ENCODE data around the gene INKA2.
A peak's percentile ranks its signal among the peaks of the same experiment; 100 is the strongest.

INKA2 gene

DNA sequence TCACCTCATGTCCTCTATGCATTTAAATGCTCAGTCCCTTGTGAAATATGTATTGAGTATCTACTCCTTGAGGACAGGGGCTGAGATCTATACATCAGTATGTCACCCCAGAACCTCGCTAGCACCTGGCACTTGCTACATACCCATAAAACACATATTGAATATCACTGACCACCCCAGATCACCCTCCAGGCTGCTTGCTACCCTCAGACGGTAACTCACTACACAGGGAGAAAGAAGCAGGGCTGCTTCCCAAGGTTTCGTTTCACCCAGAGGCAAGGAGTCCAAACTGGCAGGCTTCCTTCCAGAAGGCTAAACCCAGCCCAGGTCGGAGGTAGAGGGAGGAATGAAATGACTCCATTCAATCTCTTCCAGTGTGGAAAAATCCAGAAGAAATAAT lies 8.5 kb downstream of the INKA2 start:
- DNase-seq: no peak

DNA sequence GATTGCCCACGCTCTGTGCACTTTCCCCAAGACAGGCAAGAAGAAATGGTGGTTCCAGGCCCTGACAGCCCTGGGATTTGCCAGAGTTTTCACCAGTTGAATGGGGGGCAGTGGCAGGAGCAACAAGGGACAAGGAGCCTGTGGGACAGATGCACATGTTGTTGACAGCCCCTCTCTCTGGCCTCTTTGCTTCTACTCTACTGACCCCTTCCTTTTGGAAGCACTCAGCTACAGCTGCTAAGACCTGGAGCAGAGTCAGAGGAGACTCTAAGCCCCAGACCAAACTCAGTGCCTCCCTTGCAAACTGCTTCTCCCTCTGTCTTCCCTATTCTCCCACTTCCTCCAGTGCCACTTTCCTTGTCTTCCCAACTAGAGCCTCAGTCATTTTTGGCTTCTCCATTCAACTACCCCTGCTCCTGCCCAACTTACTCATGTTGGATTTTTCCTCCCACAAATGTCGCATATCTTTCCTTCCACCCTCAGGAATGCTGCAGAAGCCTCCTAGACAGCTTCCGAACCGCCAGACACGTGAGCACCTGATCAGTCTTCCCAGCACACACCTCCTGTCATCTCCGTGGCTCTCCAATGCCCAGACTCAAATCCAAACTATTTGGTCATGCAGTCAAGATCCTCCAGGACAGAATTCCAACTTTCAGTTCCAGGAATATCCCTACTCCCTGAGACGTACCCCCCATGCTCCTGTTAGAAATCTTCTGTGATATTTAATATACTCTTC lies 9.1 kb downstream of the INKA2 start:
- no peak for DNase-seq

DNA sequence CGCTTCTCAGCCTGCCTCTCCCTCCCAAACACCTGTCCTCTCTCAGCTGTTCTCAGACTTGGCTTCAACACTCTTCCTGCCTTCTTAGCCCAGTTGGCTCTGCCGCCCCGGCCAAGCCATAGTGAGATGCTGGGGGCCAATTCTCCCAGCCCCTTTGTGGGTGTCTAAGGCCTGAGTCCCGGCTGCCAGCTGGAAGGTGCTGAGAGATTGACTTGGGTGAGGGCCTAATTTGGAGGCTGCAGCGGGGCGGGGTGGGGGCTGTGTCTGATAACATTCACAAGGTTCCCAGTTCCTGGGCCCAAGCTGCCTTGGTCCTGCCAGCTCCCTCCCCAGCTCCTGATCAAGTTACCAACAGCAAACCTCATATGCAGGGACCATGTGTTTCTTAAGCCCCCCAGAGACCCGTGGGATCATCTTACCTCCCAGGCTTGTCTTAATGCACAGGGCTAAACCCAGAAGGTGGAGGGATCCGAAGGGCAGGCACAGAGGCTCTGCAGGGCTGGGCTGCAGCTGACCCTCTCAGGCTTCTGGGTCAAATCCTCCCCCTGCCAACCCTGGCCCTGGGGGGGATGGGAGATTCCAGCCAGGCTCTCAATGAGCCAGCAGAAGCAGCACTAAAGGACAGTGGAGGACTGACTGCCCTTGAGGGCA lies 9.8 kb downstream of the INKA2 start:
- no peak for DNase-seq

DNA sequence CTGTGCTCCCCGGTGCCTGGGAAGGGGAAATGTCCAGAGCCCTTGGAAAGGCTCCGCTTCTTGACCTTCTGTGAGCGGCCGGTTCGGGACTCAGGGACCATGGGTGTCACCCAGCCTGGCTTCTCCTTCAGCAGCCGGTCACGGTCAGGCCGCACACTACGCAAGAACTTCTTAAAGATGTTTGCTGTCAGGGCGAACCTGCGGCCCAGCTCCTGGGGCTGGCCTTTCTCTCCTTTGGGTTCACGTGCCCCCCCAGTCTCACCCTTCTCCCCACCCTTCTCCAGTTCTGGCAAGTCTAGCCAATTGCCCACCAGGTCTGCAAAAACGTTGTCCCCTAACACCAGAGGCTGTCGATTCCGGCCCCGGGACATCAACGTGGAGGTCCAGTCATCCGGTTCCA lies 12.1 kb downstream of the INKA2 start:
- DNase-seq: peak; percentile 14

DNA sequence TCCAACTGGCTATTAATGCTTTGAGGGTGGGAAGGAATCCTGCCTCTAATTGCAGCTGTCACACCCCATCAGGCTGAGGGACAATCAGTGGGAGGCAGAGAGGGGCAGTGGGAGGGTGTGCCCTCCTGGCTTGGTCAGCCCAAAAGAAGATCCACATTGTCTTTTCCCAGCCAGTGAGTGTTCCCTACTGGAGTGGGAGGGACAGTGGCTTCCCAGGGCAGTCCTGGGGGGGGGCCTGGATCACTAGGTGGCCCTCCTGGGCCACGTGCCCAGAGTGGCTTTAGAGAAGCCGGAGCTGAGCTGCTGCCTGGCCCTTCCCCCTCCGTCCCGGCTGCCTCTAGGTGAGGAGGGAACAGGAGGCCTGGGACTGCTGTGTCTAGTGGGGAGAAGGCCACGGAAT lies 14.0 kb downstream of the INKA2 start:
- DNase-seq: no peak

DNA sequence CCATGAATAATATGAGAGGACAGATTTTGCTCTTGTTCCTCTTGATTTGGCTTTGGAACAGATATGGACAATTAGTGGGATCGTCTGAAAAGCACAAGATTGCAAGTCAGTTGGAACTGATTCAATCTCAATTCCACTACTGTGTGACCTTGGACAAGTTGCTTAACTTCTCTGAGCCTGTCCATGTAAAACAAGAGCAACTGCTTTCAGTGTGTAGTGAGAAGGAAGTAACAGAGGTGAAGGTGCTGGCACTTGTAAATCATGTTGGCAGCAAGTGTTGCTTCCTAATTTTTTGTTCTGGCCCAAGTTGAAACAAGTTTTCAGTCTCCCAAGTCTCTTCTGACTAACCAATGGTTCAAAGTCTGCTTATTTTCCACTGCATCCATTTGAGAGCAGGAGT lies 15.3 kb downstream of the INKA2 start:
- DNase-seq: no peak

DNA sequence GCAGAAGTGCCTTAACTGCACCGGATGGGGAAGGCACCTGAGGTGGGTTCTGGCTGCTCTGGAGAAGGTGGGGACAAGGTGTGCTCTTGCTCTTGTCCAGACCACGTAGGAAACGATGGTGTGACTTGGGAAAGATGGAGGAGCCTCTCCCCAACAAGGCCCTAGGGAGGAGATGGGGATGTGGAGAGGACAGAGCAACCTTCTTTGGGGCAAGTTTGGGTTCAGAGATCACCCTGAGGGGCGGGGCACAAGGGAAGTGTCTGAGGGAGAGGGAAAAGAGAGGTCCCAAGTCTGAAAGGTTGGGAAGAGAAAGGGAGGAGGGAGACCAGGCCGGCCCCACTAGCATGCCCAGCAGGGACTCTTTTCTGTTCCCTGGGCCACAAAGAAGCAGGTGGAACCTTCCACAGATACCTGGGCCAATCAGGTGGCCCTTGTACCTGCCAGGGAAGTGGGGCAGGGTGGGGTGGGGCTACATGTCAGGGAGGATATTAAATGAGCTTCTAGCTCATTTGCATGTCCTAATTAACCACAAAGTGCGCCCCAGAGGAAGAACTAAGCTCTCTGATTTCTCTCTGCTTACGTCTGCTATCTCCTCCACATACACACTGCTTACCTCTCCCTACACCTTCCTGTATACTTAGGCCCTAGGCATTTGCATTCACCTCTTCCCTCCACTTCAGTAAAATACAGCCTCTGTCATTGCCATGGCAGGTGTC lies 15.9 kb downstream of the INKA2 start:
- no peak for DNase-seq

DNA sequence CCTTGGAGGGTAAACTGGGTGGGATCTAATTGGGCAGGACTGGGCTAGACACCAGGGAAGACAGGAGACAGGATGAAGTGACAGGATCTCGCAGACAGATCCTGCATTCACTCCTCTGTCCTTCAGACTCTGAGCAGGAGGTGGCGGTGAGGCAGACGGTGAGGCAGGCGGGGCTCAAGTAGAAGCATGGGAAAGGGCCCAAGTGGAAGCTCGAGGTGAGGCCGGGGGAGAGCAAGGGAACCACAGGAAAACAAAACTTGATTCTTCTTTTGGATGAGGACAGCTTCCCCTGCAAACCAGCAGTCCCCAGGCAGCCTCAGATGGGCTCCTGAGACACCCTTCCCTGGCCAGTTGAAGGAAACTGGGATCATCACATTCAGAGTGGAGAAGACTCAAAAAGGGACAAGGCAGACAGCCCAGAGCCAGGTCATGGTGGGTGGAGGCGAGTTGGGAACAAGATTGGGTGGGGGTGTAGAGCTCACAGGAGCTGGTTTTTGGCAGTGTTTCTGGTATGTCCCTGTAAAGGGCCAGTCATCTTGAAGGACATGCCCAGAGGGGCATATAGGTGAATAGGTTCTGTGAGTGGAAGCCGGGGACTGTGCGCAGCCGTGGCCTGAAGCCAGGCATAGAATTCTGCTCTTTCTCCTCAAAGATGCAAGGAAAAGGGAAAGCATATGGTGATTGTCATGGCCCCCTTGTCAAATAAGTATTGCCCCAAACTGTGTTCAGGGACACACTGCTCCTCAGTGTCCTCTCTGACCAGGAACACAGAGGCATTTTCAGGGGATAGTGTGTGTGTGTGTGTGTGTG lies 18.0 kb downstream of the INKA2 start:
- DNase-seq: no peak

DNA sequence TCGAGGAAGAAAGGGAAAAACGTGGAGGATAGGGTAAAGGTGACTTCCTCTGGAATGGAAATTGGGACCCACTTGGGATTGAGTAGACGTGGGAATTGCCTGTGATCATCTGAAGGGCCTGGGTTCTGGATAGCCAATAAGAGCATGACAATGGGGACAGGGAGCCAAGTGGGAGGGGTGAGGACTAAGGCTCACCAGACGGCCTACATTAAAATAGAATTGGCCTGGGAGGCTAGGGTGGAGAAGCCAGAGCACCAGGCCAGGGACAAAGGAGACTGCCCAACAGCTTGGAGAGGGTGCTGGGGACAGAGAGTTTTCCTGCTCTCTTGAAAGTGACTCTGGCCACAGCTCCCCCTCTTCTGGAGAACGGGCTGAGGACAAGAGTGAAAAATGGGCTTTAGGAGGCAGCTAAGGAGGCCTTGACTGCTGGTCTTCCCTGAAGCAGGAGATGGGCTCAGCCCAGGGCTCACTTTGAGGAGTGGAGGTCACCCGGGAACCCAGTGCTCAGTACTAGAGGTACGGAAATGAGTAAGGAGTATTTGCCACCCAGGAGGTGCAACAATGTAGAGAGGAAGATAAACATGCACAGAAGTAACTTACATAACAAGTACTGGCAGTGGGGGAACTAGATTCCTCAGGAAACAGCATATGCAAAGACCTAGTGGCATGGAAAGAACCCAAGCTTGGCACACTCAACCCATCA lies 18.8 kb downstream of the INKA2 start:
- DNase-seq: no peak

DNA sequence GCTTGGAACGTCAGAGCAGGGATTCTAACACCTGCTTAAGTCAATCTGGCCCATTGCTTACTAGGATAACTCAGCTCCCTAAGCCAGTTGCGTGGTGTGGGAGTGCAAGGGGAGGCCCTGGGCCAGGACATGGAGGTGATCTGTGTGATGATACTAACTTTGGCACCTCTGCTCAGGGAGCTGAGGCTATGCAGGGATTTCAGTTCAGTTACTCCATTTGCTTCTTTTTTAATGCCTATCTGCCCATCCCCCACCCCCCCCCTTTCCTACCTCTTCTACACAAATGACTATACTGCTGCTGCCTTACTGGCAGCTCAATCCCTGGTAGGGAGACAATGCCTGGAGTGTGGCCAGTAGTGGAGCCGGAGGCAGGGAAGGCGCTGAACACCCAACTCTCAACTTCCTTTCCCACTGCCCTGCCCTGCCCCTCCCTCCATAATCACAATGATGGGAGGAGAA lies 19.5 kb downstream of the INKA2 start:
- DNase-seq: no peak

DNA sequence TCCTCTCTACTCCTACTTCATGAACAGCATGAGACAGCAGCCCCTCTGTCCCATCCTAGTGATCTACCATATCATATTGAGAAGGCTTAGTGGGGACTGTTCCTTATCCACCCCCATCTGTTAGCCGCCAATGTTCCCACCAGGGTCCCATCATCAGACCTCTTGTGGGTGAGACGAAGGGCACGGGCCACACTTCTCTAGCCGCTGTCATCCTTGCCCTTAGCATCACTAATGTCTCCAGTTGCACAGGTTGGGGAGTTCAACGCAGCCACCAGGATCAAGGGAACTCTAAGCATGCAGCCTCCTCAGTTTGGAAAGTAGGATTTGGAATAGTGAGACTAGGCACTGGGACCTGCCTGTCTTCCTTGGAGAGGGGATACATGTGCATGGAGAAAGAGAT lies 20.1 kb downstream of the INKA2 start:
- no peak for DNase-seq

DNA sequence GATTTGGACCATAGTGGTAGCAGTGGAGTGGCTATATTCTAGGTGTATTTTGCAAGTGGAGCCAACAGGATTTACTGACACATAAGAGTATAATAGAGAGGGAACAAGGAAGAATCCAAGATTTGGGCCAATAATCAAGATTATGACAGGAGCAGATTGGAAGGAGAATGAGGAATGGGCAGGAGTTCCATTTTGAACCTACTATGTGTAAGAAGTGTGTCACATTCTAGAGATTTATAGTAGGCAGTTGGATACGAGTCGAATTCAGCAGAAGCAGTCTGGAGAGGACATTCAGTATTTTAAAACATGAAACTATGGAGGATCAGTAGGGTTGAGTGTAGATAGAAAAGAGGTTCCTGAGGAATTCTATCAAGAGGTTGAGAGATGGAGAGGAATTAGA lies 21.7 kb downstream of the INKA2 start:
- no peak for DNase-seq

DNA sequence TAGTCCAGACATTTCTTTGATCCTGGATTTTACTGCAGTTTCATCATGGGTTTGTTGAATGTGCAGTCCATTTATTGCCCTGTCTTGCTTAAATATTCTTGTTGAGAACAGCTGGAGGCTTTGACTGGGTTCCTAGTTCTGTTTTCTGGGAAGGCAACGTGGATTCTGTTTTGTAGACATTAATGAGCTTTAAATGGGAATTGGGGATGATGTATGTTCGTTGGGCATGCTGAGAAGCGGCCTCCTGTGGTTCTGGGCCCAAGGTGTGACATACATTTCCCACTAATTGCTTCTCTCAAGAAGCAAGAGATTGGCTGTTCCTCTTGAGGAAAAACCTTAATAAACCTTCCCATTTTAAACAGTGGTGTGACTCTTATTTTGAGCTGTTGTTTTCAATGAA lies 22.9 kb downstream of the INKA2 start:
- DNase-seq: no peak

DNA sequence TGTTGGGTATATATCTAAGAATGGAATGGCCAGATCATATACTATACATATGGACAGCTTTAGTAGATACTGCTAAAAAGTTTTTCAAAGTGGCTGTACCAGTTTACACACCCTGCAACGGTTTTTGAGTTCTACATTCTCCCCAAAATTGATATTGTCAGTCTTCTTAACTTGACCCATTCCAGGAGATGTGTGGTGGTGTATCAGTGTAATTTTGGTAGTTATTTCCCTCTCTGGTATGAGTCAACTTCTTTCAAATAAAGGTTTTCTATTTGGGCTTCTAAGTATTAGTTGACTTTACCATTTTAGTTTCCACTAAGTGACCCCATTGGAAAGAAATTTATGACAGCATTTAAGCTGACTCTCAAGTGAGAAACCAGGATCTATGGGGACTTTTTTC lies 29.2 kb downstream of the INKA2 start:
- DNase-seq: no peak

DNA sequence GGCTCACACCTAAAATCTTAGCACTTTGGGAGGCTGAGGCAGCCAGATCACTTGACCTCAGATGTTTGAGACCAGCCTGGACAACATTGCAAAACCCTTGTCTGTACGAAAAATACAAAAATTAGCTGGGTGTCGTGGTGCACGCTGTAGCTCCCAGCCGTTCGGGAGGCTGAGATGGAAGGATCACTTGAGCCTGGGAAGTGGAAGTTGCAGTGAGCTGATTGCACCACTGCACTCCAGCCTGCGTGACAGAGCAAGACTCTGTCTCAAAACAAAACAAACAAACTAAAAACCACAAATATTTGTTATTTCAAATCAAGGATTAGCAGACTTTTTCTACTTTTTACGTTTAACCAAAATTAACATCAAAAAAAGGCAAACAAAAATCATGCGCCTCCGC lies 31.3 kb downstream of the INKA2 start:
- DNase-seq: no peak

DNA sequence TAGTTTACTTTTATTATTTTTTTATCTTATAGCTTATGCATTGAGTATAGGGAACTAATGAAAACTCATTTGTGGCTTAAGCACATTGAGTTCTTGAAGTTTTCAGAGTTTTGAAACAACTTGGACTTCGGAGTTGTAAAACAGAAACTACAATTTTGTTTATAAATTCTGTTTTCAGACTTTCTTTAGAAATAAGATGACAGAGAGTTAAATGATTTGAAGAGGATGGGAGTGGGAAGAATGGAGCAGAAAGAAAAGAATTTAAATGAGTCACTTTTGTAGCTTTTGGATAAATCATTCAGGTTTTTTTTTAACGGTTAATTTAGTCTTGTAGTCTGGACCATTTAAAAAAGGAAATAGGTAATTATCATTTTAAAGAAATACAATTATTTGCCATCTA lies 32.3 kb downstream of the INKA2 start:
- DNase-seq: no peak

DNA sequence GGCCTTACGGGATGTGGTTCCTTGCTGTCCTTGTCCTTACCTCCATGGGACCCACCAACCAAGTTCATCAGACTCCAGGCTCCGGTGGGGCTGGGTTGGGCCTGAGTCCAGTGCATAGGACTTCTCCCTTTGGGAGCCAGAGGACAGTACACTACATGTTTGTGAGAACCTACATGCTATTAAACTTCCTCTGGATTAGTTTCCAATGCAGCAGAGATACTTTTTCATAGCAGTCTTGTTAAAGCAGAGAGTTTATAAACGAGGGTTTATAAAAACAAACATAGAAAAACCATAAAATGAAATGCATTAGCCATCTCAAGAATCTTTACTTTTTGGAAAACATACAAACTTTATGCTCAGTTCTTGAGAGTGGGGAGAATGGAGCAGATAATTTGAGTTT lies 33.4 kb downstream of the INKA2 start:
- DNase-seq: no peak

DNA sequence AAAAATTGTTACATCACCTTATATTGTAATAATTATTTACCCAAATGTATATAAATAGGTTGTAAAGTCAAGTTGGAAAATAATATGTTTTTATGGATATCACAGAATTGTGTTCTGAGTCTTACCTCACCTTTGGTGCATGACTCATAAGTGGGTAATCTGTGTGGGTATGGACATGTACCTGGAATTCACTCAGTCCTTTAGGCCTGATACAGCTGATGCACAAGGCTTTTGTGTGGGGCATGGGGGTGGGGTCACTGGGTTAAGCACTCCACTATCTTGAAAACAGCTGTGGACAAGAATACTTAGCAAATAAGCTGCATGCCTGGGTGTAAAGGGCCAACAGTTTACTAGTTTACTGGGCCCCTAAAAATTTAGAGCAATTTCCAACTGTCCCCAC lies 34.4 kb downstream of the INKA2 start:
- no peak for DNase-seq

DNA sequence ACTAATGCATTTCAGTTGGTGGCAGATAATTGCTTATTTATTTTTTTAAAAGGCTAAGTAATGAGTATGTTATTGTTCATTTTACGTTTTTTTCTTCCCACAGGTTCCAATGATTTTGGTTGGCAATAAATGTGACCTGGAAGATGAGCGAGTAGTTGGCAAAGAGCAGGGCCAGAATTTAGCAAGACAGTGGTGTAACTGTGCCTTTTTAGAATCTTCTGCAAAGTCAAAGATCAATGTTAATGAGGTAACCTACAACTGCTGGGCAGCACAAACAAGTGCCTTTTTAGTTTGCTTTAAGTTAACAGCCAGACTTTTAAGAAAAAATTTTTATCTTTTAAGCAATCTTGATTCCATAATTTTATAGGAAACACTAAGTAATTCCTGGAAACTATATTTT lies 35.0 kb downstream of the INKA2 start:
- no peak for DNase-seq

DNA sequence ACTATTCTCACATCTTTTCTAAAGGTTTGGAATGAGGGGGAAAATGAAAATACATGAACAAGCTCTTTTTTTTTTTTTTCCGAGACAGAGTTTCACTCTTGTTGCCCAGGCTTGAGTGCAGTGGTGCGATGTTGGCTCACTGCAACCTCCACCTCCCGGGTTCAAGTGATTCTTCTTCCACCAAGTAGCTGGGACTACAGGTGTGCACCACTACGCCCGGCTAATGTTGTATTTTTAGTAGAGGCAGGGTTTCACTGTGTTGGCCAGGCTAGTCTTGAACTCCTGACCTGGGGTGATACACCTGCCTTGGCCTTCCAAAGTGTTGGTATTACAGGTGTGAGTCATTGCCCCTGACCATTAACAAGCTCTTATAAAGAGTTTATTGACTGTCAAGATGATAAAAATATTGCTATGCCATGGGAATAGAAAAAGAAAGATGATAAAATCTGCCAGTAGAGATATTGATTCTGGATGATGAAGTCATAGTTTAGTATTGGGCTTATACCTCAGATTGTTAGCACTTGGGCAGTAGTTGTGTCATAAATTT lies 36.6 kb downstream of the INKA2 start:
- DNase-seq: no peak

DNA sequence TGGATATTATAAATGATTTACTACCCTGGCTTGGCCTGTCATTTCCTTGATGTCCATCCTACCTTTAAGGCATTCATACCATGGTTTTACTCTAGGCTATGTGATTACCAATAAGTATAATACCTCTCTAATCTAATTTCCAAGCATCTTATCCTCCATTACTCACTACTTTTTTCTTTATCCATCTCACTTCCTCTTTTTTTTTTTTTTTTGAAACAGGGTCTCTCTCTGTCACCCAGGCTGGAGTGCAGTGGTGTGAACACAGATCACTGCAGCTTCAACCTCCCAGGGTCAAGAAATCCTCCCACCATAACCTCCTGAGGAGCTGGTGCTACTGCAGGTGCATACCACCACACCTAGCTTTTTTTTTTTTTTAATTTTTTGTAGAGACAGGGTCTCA lies 39.9 kb downstream of the INKA2 start:
- no peak for DNase-seq

DNA sequence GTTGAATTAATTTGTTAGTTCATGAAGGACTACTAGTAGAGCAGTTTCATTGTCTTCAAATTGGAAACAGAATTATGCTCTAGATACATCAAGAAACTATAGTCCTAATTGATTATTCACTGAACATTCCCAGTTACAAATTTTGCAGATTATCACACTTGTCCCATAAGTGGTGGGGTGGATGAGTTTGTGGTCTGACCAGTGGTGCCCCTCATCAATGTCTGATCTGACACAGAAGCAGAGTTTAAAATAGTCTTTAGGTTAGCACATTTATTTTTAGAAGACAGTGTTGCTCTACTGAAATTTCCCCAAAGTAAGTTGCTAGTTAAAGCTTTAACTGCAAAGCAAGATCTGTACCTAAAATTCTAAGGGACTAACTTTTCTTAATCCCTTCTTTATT lies 42.9 kb downstream of the INKA2 start:
- DNase-seq: no peak
